Calu3 (cell line): ENCODE results near the gene FDXR. TPM values are rescaled to one million over a fixed set of nuclear protein-coding genes. Genes with fewer than 3 reads are reported as not detected.

ENCODE experiments used
- BruUV-seq: library from RNA; stranded (reverse); fragments of 400-500 nt; replicated peaks from 2 replicates; lab custom pipeline; 2021; lab: Mats Ljungman, UMichigan
- CTCF ChIA-PET: fragments of 300-600 bp; sonication (Branson Sonifier 250); formaldehyde crosslinking; loops from one replicate; lab custom pipeline; 2022; ENCODE audit warnings: antibody characterized with exemption; lab: Charles Lee
- DNase-seq: peaks from one replicate; pipeline ENCODE4 v3.0.0; 2022
- H3K27ac Mint-ChIP-seq: one replicate; pipeline ENCODE4 v1.8.0; 2022; ENCODE audit warnings: mixed read lengths; ENCODE audit not compliant: unreplicated experiment
- H3K27me3 Mint-ChIP-seq: one replicate; pipeline ENCODE4 v1.8.0; 2022; ENCODE audit warnings: mixed read lengths; ENCODE audit not compliant: unreplicated experiment
- H3K36me3 Mint-ChIP-seq: one replicate; pipeline ENCODE4 v1.8.0; 2022; ENCODE audit warnings: mild to moderate bottlenecking, moderate library complexity, mixed read lengths; ENCODE audit not compliant: insufficient read depth, unreplicated experiment
- H3K4me1 Mint-ChIP-seq: one replicate; pipeline ENCODE4 v1.8.0; 2022; ENCODE audit warnings: mild to moderate bottlenecking, low read depth, mixed read lengths; ENCODE audit not compliant: unreplicated experiment
- H3K4me3 Mint-ChIP-seq: one replicate; pipeline ENCODE4 v1.8.0; 2022; ENCODE audit warnings: mild to moderate bottlenecking, low read depth, moderate library complexity, mixed read lengths; ENCODE audit not compliant: unreplicated experiment
- H3K9me3 Mint-ChIP-seq: one replicate; pipeline ENCODE4 v1.8.0; 2022; ENCODE audit warnings: low read depth, mixed read lengths; ENCODE audit not compliant: unreplicated experiment
- intact Hi-C: fragments of 100-400 bp; cut with micrococcal nuclease; formaldehyde crosslinking; loops from one replicate; pipeline ENCODE4 v1.10.0; 2022; ENCODE audit not compliant: unreplicated experiment
- total RNA-seq: library from RNA; stranded (reverse); gene quantifications from 2 replicates; pipeline ENCODE4 v1.2.3, GENCODE V29; 2022
- TF ChIP-seq, protein P1 (sequence below): fragments of 200-600 bp; IDR thresholded peaks from one replicate; pipeline ENCODE4 v1.8.0; 2022; ENCODE audit warnings: antibody characterized with exemption; ENCODE audit not compliant: unreplicated experiment

The FDXR gene
- total RNA-seq, 1 experiment from 2014 or later, result 8.4 TPM

DNA sequence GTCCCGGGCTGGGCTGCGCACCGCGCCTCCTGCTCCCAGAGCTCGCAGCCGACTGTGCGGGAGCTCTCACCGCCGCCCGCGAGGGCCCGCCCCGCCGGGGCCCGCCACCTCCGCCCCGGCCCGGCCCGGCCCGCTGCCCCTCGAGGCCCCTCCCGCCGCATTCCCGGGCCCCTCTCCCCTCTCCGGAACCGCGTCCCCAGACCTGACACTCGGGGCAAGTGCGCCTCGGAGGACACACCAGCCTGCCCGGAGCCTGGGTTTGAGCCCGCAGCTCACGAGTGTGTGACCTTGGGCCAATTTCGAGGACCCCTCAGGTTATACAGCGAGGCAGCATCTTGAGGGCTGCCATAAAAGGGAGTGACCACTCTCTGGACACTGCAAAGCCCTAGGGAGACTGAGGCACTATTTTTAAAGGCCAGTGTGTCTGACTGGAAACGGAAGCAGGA, 11.1 kb downstream of the FDXR start:
- H3K9me3 Mint-ChIP-seq, result peaks cover 4% of the 10 kb centered on the region
- no TSS peak for BruUV-seq
- CTCF ChIA-PET, result interaction anchor here (0.6 to 2.5 kb wide), 5 partner anchors 11 to 204 kb away, joined by 3 to 16 read pairs (median 9); partner anchors contain the start of gene FDXR
- H3K36me3 Mint-ChIP-seq, result peaks cover 4% of the 10 kb centered on the region
- no peak for DNase-seq
- TF ChIP-seq, protein P1, sequence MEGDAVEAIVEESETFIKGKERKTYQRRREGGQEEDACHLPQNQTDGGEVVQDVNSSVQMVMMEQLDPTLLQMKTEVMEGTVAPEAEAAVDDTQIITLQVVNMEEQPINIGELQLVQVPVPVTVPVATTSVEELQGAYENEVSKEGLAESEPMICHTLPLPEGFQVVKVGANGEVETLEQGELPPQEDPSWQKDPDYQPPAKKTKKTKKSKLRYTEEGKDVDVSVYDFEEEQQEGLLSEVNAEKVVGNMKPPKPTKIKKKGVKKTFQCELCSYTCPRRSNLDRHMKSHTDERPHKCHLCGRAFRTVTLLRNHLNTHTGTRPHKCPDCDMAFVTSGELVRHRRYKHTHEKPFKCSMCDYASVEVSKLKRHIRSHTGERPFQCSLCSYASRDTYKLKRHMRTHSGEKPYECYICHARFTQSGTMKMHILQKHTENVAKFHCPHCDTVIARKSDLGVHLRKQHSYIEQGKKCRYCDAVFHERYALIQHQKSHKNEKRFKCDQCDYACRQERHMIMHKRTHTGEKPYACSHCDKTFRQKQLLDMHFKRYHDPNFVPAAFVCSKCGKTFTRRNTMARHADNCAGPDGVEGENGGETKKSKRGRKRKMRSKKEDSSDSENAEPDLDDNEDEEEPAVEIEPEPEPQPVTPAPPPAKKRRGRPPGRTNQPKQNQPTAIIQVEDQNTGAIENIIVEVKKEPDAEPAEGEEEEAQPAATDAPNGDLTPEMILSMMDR, result no peak
- H3K27ac Mint-ChIP-seq, result no peak overlapping the region
- no peak overlapping the region for H3K4me3 Mint-ChIP-seq
- H3K27me3 Mint-ChIP-seq, result peaks cover 52% of the 10 kb centered on the region
- intact Hi-C loops, result loop anchor here (10.0 kb wide), 1 partner anchor 207 kb away; no protein-coding TSS in a partner anchor
- peaks cover 7% of the 10 kb centered on the region for H3K4me1 Mint-ChIP-seq

GRCh38 chr17:74860872-74861661, 11.7 kb downstream of the FDXR start:
- H3K27me3 Mint-ChIP-seq, result peaks cover 58% of the 10 kb centered on the region
- intact Hi-C loops, result loop anchor here (10.0 kb wide), 1 partner anchor 206 kb away; no protein-coding TSS in a partner anchor
- H3K4me3 Mint-ChIP-seq, result no peak overlapping the region
- no peak overlapping the region for H3K27ac Mint-ChIP-seq
- TF ChIP-seq, protein P1, result no peak
- DNase-seq, result no peak
- peaks cover 7% of the 10 kb centered on the region for H3K4me1 Mint-ChIP-seq
- H3K36me3 Mint-ChIP-seq, result peaks cover 4% of the 10 kb centered on the region
- no TSS peak for BruUV-seq
- peaks cover 4% of the 10 kb centered on the region for H3K9me3 Mint-ChIP-seq
- CTCF ChIA-PET, result interaction anchor here (0.7 to 2.5 kb wide), 4 partner anchors 11 to 116 kb away, joined by 3 to 16 read pairs (median 4); partner anchors contain the start of gene FDXR

GRCh38 chr17:74860229-74860871, 12.4 kb downstream of the FDXR start:
- peak overlapping the region; percentile 14 for H3K4me3 Mint-ChIP-seq

More at GRCh38 chr17:74860229-74860871, 12.4 kb downstream of the FDXR start:
- intact Hi-C loops, result loop anchor here (10.0 kb wide), 1 partner anchor 206 kb away; no protein-coding TSS in a partner anchor
- no peak overlapping the region for H3K27ac Mint-ChIP-seq
- H3K27me3 Mint-ChIP-seq, result peaks cover 65% of the 10 kb centered on the region
- peaks cover 7% of the 10 kb centered on the region for H3K4me1 Mint-ChIP-seq
- H3K36me3 Mint-ChIP-seq, result peaks cover 4% of the 10 kb centered on the region
- DNase-seq, result no peak
- TF ChIP-seq, protein P1, result no peak
- peaks cover 4% of the 10 kb centered on the region for H3K9me3 Mint-ChIP-seq
- CTCF ChIA-PET, result interaction anchor here (0.7 to 1.1 kb wide), 3 partner anchors 12 to 115 kb away, joined by 3 to 5 read pairs (median 3); partner anchors contain the start of gene FDXR
- no TSS peak for BruUV-seq
